GM06990 (cell line): ENCODE measurements around the gene MACC1.
"Not testable (repeated sequence)": the region's sequence is repeated elsewhere in the genome, so short reads cannot be mapped to it uniquely, and the experiment has no call there.

Experiments
- DNase-seq: peaks from one replicate; pipeline ENCODE4 v3.0.0-alpha.2; 2011; ENCODE audit not compliant: insufficient read length; ENCODE audit errors: extremely low read depth
- H3K27me3 ChIP-seq: replicated peaks from 2 replicates; pipeline ENCODE4 v1.6.0; 2011; ENCODE audit warnings: low read length; ENCODE audit not compliant: control insufficient read depth, insufficient read depth
- H3K36me3 ChIP-seq: 2 replicates; pipeline ENCODE4 v1.5.1; 2011; ENCODE audit warnings: low read length; ENCODE audit not compliant: control insufficient read depth, insufficient read depth
- H3K4me3 ChIP-seq: replicated peaks from 2 replicates; pipeline ENCODE4 v1.5.1; 2011; ENCODE audit warnings: low read depth, mild to moderate bottlenecking, control low read depth, low read length
- TF ChIP-seq, protein P1 (sequence below): IDR thresholded peaks from 2 replicates; pipeline ENCODE4 v1.5.1; 2011; ENCODE audit warnings: low read length, control low read depth, mild to moderate bottlenecking, inconsistent platforms; ENCODE audit not compliant: insufficient read depth, poor library complexity, severe bottlenecking

MACC1 gene

DNA sequence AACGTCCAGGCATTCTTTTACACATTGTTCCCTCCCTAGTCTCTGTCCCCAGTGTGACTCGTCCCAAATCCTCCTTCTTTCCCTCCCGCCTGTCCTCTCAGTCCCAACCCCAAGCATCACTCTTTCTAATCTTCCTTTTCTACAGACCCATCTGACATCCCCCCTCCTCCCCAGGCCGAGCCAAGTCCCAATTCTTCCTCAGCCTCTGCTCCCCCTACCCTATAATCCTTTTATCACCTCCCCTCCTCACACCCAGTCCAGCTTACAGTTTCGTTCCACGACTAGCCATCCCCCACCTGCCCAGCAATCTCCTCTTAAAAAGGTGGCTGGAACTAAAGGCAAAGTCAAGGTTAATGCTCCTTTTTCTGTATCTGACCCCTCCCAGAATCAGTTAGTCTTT, 95.1 kb downstream of the MACC1 start:
- Histone ChIP-seq H3K4me3 (no peak overlapping the region), H3K36me3 (no peaks in the 10 kb centered on the region), H3K27me3 (no peaks in the 10 kb centered on the region)
- TF ChIP-seq, protein P1, sequence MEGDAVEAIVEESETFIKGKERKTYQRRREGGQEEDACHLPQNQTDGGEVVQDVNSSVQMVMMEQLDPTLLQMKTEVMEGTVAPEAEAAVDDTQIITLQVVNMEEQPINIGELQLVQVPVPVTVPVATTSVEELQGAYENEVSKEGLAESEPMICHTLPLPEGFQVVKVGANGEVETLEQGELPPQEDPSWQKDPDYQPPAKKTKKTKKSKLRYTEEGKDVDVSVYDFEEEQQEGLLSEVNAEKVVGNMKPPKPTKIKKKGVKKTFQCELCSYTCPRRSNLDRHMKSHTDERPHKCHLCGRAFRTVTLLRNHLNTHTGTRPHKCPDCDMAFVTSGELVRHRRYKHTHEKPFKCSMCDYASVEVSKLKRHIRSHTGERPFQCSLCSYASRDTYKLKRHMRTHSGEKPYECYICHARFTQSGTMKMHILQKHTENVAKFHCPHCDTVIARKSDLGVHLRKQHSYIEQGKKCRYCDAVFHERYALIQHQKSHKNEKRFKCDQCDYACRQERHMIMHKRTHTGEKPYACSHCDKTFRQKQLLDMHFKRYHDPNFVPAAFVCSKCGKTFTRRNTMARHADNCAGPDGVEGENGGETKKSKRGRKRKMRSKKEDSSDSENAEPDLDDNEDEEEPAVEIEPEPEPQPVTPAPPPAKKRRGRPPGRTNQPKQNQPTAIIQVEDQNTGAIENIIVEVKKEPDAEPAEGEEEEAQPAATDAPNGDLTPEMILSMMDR: no peak
- no peak for DNase-seq

DNA sequence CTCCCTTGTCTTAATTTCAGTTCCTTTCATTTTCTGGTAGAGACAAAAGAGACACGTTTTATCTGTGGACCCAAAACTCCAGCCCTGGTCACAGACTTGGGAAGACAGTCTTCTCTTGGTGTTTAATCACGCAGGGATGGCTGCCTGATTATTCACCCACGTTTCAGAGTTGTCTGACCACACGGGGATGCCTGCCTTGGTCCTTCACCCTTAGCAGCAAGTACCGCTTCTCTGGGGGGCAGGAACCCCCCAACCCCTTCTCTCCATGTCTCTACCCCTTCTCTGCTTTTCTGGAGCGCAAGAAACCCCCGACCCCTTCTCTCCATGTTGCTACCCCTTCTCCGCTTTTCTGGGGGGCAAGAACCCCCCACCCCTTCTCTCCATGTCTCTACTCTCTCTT, 95.8 kb downstream of the MACC1 start:
- no peaks in the 10 kb centered on the region for H3K27me3 ChIP-seq
- no peak for DNase-seq
- TF ChIP-seq, protein P1: no peak
- no peak overlapping the region for H3K4me3 ChIP-seq
- no peaks in the 10 kb centered on the region for H3K36me3 ChIP-seq

DNA sequence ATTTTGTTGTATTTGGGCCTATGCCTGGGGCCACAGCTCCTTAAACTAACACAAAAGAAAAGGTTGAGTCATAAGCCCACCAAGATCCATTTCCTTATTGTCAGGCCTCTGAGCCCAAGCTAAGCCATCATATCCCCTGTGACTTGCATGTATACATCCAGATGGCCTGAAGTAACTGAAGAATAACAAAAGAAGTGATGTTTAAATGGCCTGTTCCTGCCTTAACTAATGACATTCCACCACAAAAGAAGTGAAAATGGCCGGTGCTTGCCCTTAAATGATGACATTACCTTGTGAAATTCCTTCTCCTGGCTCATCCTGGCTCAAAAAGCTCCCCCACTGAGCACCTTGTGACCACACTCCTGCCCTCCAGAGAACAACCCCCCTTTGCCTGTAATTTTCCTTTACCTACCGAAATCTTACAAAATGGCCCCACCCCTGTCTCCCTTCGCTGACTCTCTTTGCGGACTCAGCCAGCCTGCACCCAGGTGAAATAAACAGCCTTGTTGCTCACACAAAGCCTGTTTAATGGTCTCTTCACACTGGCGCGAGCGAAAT, 96.5 kb downstream of the MACC1 start:
- DNase-seq, H3K4me3 ChIP-seq, H3K36me3 ChIP-seq, H3K27me3 ChIP-seq: not testable (repeated sequence)

DNA sequence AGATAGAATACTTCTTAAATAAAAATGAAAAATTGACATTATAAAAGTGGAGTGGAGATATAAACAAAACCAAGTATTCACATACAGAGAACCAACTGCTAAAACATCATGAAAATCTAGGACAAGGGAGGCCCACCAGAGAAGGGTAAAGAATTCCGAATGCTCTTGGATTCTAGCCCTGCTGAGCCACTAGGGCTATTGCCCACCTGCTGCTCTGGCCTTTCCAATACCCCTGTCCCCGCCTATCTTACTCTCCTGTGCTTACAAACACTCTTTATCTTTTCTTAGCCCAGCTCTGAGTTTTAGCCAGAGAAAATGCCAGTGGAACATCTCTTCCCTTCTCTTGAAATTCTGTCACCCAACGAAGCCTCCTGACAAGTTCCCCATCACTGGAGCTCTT, 100.3 kb downstream of the MACC1 start:
- DNase-seq: no peak
- H3K36me3 ChIP-seq: no peaks in the 10 kb centered on the region
- no peak overlapping the region for H3K4me3 ChIP-seq
- no peaks in the 10 kb centered on the region for H3K27me3 ChIP-seq
- TF ChIP-seq, protein P1: no peak

DNA sequence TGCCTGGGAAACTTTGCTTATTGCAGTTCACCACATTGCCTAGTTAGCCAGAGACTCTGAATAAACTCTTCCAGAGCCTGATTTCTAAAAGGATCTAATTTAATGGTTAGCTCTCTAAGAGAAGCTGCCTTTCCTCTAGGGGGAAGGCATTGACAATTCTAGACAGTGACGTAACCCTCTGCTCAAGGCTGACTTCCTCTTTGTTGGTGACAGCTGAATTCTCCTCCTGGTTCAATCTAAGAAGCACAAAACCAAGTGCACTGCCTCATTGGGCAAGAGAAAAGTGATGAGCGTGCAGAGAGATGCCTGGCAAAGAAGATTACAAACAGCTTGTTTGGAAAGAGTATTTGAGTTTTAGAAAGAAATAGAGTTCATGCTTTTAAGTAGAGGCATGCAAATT, 102.7 kb downstream of the MACC1 start:
- DNase-seq: peak; percentile 44
- no peaks in the 10 kb centered on the region for H3K27me3 ChIP-seq
- H3K36me3 ChIP-seq: no peaks in the 10 kb centered on the region
- TF ChIP-seq, protein P1: peak; percentile 12
- no peak overlapping the region for H3K4me3 ChIP-seq

DNA sequence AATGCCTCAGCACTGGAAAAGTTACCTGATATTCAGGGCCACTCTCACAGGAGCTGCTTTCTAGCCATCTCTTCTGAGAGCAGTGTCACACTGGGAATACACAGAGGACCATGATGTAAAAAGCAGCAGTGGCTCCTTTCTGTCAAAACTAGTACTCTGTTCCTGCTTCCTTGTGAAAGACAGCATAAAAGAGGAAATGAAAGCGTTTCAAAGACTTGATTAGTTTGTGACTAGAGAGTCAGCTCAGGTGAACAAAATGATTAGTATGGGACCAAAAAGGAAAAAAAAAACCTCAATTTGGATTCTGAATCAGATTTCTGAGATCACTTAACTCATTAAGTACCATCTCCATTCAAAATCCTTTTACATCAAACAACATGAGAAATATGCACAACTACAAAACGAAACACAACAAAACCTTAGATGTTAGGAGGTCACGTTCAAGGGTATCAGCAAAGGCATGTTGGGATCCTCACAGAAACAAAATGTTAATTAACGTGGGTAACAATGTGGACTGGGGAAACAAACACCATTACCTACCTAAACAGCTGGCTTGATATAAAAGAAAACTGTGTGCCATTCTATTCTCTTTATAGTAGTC, 103.7 kb downstream of the MACC1 start:
- Histone ChIP-seq H3K4me3 (no peak overlapping the region), H3K36me3 (no peaks in the 10 kb centered on the region), H3K27me3 (no peaks in the 10 kb centered on the region)
- TF ChIP-seq, protein P1: no peak
- peak; percentile 33 for DNase-seq
